WERI-Rb-1 (cell line): ENCODE data around the gene TAS1R3.

Experiments
- DNase-seq: peaks from one replicate; pipeline ENCODE4 v3.0.0-alpha.2; 2020
- H3K27ac ChIP-seq: fragments of 250-450 bp; sonication (Bioruptor Pico); 2 replicates; pipeline ENCODE4 v1.5.1; 2020; ENCODE audit warnings: mild to moderate bottlenecking, moderate library complexity
- H3K27me3 ChIP-seq: fragments of 250-450 bp; sonication (Bioruptor Pico); 2 replicates; pipeline ENCODE4 v1.5.1; 2021; ENCODE audit warnings: mild to moderate bottlenecking, low read depth, moderate library complexity; ENCODE audit not compliant: insufficient read depth, severe bottlenecking
- H3K36me3 ChIP-seq: fragments of 250-450 bp; sonication (Bioruptor Pico); 2 replicates; pipeline ENCODE4 v1.5.1; 2020; ENCODE audit warnings: mild to moderate bottlenecking, moderate library complexity
- H3K4me3 ChIP-seq: 2 replicates; pipeline ENCODE4 v1.5.1; 2011; ENCODE audit warnings: low read depth, mild to moderate bottlenecking, control low read depth, low read length
- H3K9me3 ChIP-seq: fragments of 250-450 bp; sonication (Bioruptor Pico); 2 replicates; pipeline ENCODE4 v1.5.1; 2021; ENCODE audit warnings: mild to moderate bottlenecking, moderate library complexity; ENCODE audit not compliant: severe bottlenecking
- CTCF ChIP-seq: IDR thresholded peaks from 2 replicates; pipeline ENCODE4 v1.5.1; 2011; ENCODE audit warnings: low read depth, mild to moderate bottlenecking, control low read depth, inconsistent platforms, low read length

The TAS1R3 gene

DNA sequence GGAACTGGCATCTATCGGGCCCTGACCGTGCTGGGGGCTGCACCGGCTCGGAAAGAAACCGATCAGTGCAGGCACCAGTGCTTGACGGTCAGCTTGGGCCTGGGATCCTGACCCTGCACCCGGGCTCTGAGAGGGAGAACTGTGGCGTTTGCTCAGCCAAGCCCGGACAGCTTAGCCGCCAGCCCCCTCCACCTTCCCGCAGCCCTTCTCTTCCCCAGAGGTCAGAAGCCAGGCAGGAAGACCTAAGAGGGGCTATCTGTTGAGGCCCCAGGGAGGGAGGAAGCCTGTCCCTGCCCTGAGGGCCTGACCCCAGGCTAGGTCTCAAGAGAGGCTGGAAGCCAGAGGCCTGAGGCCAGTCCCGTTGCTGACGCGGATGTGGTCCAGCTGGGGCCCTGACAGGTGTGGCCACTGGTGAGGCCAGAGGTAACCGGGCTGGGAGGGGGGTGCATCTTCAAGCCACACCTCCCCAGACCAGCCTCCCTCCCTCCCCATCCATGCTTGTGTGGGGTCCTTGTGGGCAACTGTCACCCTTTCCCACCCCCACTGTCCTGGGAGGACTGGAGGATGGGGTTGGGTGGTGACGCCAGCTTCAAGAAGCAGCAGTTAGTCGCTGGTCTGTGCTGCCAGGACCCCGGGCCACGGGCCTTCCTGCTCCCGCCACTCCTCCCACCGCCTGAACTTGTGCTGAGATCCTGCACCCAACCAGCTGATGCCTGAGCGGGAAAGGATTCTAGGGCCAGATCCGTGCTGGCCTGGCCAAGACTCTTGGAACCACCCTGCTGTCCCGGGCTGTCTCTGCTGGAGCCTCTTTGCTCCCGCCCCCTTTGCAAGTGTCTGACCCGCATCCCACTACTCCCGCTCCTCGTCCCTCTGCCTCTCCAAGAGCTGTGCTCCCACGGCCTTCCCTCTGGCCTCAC is 20.7 kb downstream of the TAS1R3 start:
- Histone ChIP-seq H3K4me3 (no peak overlapping the region), H3K27ac (peak overlapping the region; percentile 73)
- TF ChIP-seq CTCF, result no peak

DNA sequence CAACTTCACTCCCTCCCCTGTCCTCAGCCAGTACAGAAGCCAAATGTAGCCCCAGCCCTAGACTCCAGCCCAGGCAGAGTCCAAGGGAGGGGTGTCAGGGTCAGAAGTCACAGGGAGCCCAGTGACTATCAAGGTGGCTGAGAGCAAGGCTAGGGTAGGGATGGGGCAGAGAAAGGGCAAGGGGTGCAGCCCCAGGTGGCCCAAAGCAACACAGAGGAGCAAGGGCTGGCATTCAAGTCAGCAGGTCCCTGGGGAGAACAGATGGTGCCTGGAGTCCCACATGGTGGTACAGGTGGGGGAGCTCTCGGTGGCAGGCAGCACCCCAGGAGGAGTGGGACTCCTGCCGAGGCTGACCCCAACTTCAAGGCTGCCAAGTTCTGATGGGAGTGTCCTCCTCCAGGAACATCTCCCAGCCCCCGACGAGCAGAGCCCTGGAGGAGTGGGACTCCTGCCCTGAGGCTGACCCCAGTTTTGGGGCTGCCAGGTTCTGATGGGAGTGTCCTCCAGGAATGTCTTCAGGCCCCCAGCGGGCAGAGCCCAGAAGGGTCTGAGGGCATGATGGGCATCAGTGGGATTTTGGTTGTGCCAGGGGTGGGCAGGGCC is 21.8 kb downstream of the TAS1R3 start:
- TF ChIP-seq CTCF, result no peak
- no peak for DNase-seq
- Histone ChIP-seq H3K9me3 (no peaks in the 10 kb centered on the region), H3K27me3 (no peaks in the 10 kb centered on the region), H3K36me3 (peaks cover 31% of the 10 kb centered on the region), H3K4me3 (no peak overlapping the region), H3K27ac (peak overlapping the region; percentile 73)

More for the DNA sequence above, 20.7 kb downstream of the TAS1R3 start:
- Histone ChIP-seq H3K27me3 (no peaks in the 10 kb centered on the region), H3K9me3 (no peaks in the 10 kb centered on the region), H3K36me3 (peaks cover 36% of the 10 kb centered on the region)
- DNase-seq, result peak; percentile 70

- no peak for TF ChIP-seq CTCF
- Histone ChIP-seq H3K27me3 (no peaks in the 10 kb centered on the region), H3K4me3 (no peak overlapping the region), H3K27ac (peak overlapping the region; percentile 73), H3K36me3 (peaks cover 31% of the 10 kb centered on the region), H3K9me3 (no peaks in the 10 kb centered on the region)
- DNase-seq, result no peak
Observed at GRCh38 chr1:1353389-1354151, 22.5 kb downstream of the TAS1R3 start.

DNA sequence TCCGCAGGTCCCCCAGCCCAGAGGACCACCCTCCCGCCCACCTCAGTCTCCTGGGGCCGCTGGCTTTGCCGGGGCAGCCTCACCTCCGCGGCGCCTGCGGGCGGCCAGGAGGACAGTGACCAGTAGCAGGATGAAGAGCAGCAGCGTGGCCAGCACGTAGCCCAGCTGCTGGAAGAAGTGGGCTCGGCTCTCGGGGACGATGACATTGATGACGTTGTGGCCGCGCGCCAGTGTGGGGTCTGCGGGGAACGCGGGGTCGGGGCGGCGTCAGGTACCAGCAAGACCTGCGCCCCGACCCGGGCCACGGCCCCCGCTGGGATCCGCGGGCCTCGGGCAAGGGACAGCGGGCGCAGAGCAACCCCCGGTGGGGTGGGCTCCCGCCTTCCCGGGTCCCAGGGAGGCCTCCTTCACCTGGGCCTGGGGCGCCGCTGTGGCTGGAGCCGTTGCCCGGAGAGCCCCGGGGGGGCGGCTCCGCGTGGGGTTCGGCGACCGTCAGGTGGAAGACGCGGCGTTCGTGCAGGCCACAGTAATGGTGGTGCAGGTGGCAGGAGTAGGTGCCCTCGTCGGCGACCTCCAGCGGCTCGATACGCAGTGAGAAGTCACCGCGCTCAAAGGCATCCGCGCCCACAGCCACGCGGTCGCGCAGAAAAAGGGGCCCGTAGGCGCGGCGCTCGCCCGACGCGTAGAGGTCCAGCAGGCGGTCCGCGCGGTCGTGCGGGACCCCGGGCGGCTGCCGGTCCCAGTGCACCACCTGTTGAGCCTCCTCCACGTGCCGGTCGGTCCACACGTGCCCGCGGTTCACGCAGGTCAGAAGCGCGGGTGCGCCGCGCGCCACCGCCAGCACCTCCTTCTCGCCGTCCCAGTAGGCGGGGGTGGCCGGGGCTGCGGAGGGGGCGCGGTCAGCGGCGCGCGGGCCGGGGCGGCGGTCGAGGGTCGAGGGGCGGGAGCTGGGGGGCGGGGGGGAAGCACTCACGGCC is 23.5 kb downstream of the TAS1R3 start:
- H3K4me3 ChIP-seq, result no peak overlapping the region
- H3K27me3 ChIP-seq, result no peaks in the 10 kb centered on the region
- H3K36me3 ChIP-seq, result peaks cover 31% of the 10 kb centered on the region
- no peak for DNase-seq
- H3K9me3 ChIP-seq, result no peaks in the 10 kb centered on the region
- TF ChIP-seq CTCF, result no peak
- H3K27ac ChIP-seq, result peak overlapping the region; percentile 73

GRCh38 chr1:1355416-1355815 is 24.3 kb downstream of the TAS1R3 start:
- H3K9me3 ChIP-seq, result no peaks in the 10 kb centered on the region
- peaks cover 31% of the 10 kb centered on the region for H3K36me3 ChIP-seq
- H3K27me3 ChIP-seq, result no peaks in the 10 kb centered on the region
- no peak for DNase-seq
- TF ChIP-seq CTCF, result no peak
- H3K27ac ChIP-seq, result no peak overlapping the region
- no peak overlapping the region for H3K4me3 ChIP-seq
